GM19468 (cell line): ENCODE data around the gene KIZ.
A peak's percentile ranks its signal among the peaks of the same experiment; 100 is the strongest.
"Not testable (repeated sequence)": the region's sequence is repeated elsewhere in the genome, so short reads cannot be mapped to it uniquely, and the experiment has no call there.

Experiments used
- ATAC-seq: cut with Tn5 transposase; IDR thresholded peaks from one replicate; pipeline ENCODE4 v1.9.1; 2021; ENCODE audit warnings: mild to moderate bottlenecking, moderate library complexity, moderate number of reproducible peaks; ENCODE audit not compliant: unreplicated experiment; ENCODE audit errors: extremely low read depth

Gene KIZ

DNA sequence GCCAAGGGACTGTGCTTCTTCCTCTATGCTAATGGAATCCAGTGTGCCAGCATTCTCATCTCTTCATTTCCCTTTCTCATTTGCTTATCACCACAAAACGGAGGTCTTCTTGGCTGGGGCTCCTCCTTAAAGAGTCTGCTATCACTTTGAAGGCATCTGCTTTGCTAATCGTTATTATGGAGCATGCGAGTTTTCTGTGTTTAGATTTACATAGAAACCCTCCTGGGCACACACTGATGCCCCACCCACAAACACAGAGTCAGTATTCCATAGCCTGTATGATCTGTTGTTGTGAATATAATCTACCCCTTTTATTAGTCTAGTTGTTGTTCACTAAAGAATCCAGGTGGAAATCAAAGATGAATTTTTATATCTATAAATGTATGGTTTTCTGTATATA lies 93.8 kb downstream of the KIZ start:
- no peak for ATAC-seq

DNA sequence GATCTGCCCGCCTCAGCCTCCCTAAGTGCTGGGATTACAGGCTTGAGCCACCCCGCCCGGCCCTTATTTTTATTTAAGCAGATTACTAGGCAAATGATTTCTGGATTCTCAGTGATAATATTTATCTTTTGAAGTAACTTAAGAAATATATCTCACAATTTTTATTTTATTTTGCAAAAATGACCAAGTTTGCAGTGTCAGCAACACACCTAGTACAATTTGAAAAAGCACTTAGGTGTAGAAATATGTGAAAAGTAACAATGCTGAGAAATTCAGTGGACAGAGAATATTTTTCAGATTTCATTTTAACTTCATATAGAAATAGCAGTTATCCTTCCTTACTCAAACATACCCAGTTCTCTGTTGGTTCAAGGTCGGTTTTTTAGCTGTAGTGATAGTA lies 98.3 kb downstream of the KIZ start:
- no peak for ATAC-seq

DNA sequence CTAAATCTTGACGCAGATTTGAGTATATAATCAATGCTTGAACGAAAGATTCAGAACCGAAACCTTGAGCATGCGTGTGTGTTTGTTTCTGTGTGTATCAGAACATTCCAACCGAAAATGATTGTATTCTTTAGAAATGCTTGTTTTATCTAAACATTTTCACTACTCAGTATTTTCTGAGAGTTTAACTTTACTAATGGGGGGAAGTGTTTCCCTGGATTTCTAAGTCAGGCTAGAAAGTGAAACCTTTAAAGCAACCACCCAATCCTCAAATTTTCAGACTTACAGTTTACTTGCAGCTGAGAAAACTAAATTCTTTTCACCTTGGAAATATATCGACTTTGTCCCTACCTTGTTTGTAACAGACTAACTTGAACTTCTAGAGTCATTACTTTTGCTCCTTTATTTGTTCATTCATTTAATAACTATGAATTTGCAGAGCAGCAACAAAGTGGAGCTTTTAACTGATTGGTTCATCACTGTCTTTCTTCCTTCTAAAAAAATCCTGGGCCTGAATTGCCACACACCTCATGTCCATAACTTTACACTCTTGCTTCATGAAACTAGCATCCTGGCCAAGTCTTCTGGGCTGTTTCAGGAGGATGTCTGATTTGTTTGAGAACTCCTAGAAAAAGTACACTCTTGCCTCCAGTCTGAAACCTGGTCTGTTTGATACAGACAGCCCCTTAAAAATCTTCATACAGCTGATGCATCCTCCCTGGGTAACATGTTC lies 99.5 kb downstream of the KIZ start:
- no peak for ATAC-seq

- ATAC-seq: peak; percentile 54
These were observed 102.6 kb downstream of the KIZ start for GRCh38 chr20:21228511-21228910.

- no peak for ATAC-seq
These were observed 103.3 kb downstream of the KIZ start for GRCh38 chr20:21229163-21229562.

GRCh38 chr20:21230220-21230619 lies 104.3 kb downstream of the KIZ start:
- no peak for ATAC-seq

- ATAC-seq: no peak
These were observed 104.8 kb downstream of the KIZ start for GRCh38 chr20:21230686-21231085.

DNA sequence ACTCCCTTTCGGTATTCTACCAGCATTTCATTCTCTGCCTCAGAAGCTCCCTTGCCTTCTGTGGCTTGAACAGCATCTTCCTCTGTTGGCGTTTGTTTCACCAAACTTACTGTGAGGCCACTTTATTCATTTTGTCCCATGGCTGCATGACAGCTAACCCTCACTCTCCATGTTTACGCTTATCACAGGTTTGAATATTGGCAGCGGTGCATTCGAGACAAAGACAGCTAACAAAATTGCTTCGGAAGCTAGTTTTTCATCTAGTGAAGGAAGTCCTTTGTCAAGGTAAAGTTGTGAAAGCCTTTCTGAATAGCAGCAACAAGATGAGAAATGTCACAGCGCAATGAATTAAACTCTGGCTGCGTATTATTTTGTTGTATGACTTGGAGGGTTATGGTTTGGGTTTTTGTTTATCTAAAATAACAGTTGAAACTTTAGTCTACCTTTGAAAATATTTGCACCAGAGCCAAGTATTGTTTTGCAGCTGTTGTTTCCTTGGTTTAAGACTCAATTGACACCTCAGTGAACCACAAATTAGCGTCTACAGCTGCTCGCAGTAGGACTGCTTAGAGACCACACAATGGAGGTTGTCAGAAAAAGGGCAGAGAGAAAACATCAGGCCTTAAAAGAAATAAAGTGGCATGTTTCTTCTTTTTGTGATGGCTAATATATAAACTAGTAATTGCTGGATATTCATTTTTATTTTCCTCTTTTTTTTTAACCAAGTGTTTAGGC lies 106.8 kb downstream of the KIZ start:
- no peak for ATAC-seq

DNA sequence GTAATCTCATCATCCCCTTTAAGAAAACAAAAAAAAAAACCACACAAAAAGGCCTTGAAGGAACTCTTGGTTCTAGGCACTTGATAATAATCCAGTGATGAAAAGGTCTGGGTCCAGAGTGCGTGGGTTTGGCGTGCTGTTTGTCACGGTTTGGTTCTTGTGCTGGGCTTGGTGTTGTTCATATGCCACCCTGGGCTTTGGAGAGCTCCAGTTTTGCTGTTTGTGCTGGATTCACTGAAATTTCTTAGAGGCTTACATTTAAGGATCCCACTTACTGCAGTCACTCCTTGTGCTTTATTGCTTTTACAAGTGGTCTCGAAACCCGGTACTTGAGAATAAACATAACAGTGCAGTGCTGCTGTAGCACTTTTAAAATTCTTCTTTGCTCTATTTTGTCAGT lies 108.4 kb downstream of the KIZ start:
- no peak for ATAC-seq

DNA sequence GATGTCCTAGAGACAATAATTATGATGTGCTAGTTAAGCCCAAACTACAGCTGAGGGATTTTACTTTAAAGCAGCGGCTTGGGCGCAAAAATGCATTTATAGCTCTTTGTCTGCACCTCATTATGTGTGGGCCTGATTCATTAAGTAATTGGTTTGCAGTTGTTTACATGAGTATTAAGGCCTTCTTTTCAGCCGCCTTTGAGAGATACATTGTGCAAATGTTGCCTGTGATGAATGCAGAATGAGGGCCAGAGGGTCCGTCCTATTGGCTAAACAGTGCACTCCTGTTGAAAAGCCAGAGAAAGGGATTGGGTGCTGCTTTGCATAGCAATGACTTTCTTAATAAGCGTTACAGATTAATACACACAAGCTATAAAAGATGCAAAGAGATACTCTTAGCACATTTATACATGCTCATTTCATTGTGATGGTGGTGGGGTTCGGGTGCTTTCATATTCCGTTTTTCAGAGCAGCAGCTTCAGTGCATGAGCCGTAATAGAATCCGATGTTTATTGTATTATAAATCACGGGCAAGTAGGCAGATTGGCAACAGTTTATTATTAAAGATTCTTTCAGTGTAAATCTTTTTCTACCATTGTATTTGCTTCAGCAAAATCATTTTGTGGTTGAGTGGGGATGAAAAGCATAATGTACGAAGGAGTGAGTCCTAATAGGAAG lies 109.1 kb downstream of the KIZ start:
- no peak for ATAC-seq

DNA sequence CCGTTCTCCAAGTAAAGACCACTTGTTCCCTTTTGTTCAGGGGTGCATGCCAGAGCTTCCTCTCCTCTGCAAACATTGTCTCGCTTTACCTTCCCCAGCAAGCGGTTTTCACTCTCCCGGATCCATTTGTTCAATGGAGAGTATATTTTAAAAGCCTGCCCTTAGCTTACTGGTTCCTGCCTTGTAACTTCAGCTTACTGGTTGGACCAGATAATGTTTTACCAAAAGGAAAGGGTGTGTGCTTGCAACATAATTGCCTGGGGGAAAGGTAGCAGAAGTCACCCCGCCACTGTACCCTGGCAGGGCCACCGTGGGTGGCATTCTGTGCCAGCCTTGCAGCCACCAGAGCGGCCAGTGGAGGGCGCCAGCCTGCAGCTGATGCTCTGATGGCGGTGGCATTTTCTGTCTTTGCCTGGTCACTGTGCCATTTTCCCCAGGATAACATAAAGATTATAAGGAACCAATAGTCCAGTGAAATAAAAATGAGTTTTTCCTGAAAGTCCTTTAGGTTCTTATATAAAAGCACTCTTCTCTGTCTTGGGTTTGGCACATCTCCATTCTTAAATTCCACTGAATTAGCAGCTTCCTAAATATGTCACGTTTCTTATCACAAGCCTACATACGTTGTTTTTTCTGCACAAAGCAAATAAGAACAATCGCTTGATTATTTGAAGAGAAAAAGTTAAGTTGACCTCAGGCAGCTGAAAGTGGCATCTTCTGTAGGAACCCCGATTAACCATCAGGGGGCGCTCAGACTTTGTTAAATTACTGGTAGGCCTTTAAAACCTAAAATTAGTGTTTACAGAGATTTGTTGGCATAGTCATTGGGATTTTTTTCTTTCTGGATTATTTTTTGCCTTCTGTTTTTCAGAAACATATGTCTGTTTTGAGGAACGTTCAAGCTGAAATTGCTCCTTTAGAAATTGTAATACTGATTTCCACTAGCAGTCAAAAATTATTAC lies 109.9 kb downstream of the KIZ start:
- ATAC-seq: no peak

DNA sequence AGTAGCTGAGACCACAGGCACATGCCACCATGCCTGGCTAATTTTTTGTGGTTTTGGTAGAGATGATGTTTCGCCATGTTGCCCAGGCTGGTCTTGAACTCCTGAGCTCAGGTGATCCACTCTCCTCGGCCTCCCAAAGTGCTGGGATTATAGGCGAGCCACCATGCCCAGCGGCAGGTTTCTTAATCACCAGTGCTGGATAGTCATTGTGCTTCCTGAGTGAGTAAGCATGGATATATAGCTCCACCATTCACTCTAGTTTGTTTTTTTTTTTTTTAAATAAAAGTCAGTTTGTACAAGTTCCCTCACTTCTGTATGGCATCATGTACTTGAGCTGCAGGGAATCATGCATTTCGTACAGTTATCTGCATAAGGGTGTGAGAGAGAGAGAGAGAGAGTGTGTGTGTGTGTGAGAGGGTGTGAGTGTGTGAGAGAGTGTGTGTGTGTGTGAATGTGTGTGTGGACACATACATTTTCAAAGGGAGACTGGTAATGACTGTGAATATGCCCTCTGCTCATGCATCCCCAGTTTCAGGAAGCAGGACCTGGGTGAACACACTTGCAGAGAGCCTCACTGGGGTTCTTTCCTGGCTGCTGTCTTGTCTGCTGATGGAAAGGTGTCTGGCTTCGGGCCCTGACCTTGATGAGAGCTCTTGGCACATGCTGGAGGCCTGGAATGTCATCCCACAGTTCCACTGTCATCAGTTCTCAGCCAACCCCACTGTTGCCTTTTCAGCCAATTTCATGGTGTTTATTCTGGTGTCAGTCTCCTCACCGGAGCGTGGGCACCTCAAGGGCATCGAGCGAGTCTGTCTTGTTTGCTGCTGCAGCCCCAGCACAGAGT lies 112.3 kb downstream of the KIZ start:
- no peak for ATAC-seq

DNA sequence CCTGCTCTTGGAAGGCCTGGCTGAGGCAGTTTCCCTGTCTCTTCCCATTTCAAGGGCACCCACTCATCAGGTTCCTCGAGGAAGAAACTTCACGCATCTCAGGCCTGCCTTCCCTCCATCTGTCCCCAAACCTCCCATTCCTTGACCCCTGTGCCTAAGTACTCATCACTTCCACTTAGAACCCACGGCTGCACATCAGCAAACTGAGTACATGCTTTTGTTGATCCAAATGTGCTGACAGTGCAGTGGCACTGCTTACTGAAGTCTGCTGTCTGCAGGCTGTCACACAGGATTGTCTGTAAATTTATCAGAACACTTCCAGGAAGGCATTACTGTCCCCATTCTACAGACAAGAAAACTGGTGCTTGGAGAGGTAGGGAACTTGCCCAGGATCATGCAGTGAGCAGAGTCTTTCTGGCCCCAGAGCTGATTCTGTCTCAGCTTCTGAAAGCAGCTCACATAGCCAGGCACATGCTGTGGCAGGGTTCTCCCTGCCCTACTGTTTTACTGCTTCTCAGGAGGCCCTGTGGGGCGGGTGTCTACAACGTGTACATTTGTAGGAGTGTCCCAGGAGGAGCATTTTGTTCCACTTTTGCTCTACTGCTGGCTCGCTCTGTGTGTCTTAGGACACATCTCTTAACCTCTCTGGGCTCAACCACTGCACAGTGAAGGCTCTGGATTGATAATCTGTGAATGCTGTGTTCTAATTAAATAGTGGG lies 113.1 kb downstream of the KIZ start:
- no peak for ATAC-seq

- no peak for ATAC-seq
These were observed 114.5 kb downstream of the KIZ start for GRCh38 chr20:21240394-21240793.

- ATAC-seq: no peak
These were observed 115.5 kb downstream of the KIZ start for GRCh38 chr20:21241406-21241805.

DNA sequence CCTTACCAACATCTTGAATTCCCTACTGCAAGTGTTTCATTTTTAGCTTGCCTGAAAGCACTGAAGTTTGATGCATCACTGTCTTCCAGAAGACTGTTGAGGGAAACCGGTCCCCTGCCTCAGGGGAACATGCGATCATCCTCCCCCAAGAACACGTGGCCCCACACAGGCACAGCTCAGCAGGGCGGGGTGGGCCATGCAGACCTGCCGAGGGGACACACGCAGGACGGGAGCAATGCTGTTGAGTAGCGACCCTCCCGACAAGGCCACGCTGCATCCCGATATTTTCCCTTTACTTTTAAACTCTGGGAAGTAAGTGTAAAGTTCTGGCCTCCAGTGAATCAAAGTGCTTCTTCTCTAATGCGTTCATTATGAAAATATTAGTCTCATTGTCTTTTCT lies 117.9 kb downstream of the KIZ start:
- ATAC-seq: no peak

- no peak for ATAC-seq
These were observed 118.9 kb downstream of the KIZ start for GRCh38 chr20:21244808-21245207.

DNA sequence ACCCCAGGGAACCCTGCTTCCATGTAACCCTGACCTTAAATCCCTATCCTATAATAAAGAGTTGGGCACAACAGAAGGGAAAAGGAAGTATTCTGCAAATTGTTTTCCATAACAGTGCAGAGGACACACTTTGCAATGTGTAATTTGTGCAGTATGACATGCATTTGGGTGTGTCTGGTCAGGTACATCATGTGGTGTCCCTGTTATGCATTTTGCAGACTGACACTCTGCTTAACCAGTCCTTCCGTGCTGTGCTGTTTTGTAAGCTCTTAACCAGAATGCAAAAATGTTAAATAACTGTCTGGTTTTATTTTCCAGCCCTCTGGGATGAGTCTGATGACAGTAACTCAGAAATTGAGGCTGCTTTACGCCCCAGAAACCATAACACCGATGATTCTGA lies 120.3 kb downstream of the KIZ start:
- ATAC-seq: no peak

DNA sequence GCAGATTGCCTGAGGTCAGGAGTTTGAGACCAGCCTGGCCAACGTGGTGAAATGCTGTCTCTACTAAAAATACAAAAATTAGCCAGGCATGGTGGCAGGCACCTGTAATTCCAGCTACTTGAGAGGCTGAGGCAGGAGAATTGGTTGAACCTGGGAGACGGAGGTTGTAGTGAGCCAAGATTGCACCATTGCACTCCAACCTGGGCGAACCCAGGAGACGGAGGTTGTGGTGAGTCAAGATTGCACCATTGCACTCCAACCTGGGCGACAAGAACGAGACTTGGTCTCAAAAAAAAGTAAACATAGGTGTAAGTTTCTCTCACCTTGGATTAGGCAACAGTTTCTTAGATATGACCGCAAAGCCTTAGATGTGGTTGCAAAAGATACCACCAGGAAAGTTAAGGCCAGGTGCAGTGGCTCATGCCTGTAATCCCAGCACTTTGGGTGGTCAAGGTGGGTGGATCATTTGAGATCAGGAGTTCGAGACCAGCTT lies 121.8 kb downstream of the KIZ start:
- not testable (repeated sequence) for ATAC-seq
